ENCODE data around the gene FURIN. TPM values are rescaled to one million over a fixed set of nuclear protein-coding genes. Genes with fewer than 3 reads are reported as not detected.

Gene FURIN
- total RNA-seq, 1 experiment from 2014 or later = 62.0 TPM

GRCh38 chr15:90883976-90884718 is 15.8 kb downstream of the FURIN start, which contains the start of gene FES:
TSS of gene FES (plus strand) at chr15:90884504. CDS start at chr15:90885046, 542 bp downstream.
- ChIA-PET CTCF (interaction anchor here (0.5 kb wide), 2 partner anchors 13 to 49 kb away, joined by 3 to 4 read pairs; no protein-coding TSS in a partner anchor), POLR2A (no interaction called here)
- no peaks in the 10 kb centered on the region for H3K4me1 ChIP-seq (ENCODE audit: control insufficient read depth, insufficient read depth, low read length)
- no peaks in the 10 kb centered on the region for H3K36me3 ChIP-seq (ENCODE audit: control insufficient read depth, insufficient read depth, low read length)
- in situ Hi-C loops (cut with HindIII; ENCODE audit: low pct_unique_long_range_greater_than_20kb, low sequenced_read_pairs) = no loop called here
- H3K27ac ChIP-seq (ENCODE audit: low read length) = no peak within 1 kb of the TSS
- no peak for DNase-seq (ENCODE audit: low read depth, low spot score)
- TF ChIP-seq SIN3A (IDR thresholded peaks at IDR 0.05; ENCODE audit: borderline replicate concordance, insufficient read depth, low read depth, low read length) (no peak), POLR2AphosphoS5 (IDR thresholded peaks at IDR 0.05; ENCODE audit: low read depth, low read length) (no peak), REST (IDR thresholded peaks at IDR 0.05; ENCODE audit: insufficient read depth in 1 of 2, low read depth in 2 of 2, low read length in 1 of 2) (no peak), TCF7L2 (IDR thresholded peaks at IDR 0.05; ENCODE audit: low read depth, low read length) (no peak)
- TF ChIP-seq, protein P1, sequence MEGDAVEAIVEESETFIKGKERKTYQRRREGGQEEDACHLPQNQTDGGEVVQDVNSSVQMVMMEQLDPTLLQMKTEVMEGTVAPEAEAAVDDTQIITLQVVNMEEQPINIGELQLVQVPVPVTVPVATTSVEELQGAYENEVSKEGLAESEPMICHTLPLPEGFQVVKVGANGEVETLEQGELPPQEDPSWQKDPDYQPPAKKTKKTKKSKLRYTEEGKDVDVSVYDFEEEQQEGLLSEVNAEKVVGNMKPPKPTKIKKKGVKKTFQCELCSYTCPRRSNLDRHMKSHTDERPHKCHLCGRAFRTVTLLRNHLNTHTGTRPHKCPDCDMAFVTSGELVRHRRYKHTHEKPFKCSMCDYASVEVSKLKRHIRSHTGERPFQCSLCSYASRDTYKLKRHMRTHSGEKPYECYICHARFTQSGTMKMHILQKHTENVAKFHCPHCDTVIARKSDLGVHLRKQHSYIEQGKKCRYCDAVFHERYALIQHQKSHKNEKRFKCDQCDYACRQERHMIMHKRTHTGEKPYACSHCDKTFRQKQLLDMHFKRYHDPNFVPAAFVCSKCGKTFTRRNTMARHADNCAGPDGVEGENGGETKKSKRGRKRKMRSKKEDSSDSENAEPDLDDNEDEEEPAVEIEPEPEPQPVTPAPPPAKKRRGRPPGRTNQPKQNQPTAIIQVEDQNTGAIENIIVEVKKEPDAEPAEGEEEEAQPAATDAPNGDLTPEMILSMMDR (IDR thresholded peaks at IDR 0.05) = no peak
- H3K4me3 ChIP-seq (ENCODE audit: low read depth in 2 of 2, low read length in 2 of 2) = no peak within 1 kb of the TSS
- H3K9me3 ChIP-seq (ENCODE audit: control insufficient read depth, insufficient read depth, low read depth, low read length) = no peaks in the 10 kb centered on the region
- BruUV-seq (replicated peaks) = no TSS peak
- no peak for ATAC-seq
- intact Hi-C loops (cut with micrococcal nuclease; ENCODE audit: unreplicated experiment) = no loop called here
- no peaks in the 10 kb centered on the region for H3K27me3 ChIP-seq (ENCODE audit: control insufficient read depth, insufficient read depth, low read length)

GRCh38 chr15:90884719-90885431 is 16.5 kb downstream of the FURIN start:
- H3K4me1 ChIP-seq (ENCODE audit: control insufficient read depth, insufficient read depth, low read length) = no peaks in the 10 kb centered on the region
- ATAC-seq (peak; percentile 6; the same call in 1 of the 2 replicates), DNase-seq (ENCODE audit: low read depth, low spot score) (no peak)
- H3K9me3 ChIP-seq (ENCODE audit: control insufficient read depth, insufficient read depth, low read depth, low read length) = no peaks in the 10 kb centered on the region
- intact Hi-C loops (cut with micrococcal nuclease; ENCODE audit: unreplicated experiment) = no loop called here
- in situ Hi-C loops (cut with HindIII; ENCODE audit: low pct_unique_long_range_greater_than_20kb, low sequenced_read_pairs) = no loop called here
- no TSS peak for BruUV-seq (replicated peaks)
- ChIA-PET POLR2A (no interaction called here), CTCF (interaction anchor here (0.5 to 1.0 kb wide), 4 partner anchors 10 to 388 kb away, joined by 3 to 10 read pairs (median 3); no protein-coding TSS in a partner anchor)
- H3K27ac ChIP-seq (ENCODE audit: low read length) = no peak overlapping the region
- no peak overlapping the region for H3K4me3 ChIP-seq (ENCODE audit: low read depth in 2 of 2, low read length in 2 of 2)
- H3K36me3 ChIP-seq (ENCODE audit: control insufficient read depth, insufficient read depth, low read length) = no peaks in the 10 kb centered on the region
- TF ChIP-seq TCF7L2 (IDR thresholded peaks at IDR 0.05; ENCODE audit: low read depth, low read length) (no peak), POLR2AphosphoS5 (IDR thresholded peaks at IDR 0.05; ENCODE audit: low read depth, low read length) (no peak), SIN3A (IDR thresholded peaks at IDR 0.05; ENCODE audit: borderline replicate concordance, insufficient read depth, low read depth, low read length) (no peak), REST (IDR thresholded peaks at IDR 0.05; ENCODE audit: insufficient read depth in 1 of 2, low read depth in 2 of 2, low read length in 1 of 2) (no peak)
- TF ChIP-seq, protein P1 (IDR thresholded peaks at IDR 0.05) = no peak
- no peaks in the 10 kb centered on the region for H3K27me3 ChIP-seq (ENCODE audit: control insufficient read depth, insufficient read depth, low read length)
